ENCODE measurements around the gene PTPRS. TPM values are rescaled to one million over a fixed set of nuclear protein-coding genes. Genes with fewer than 3 reads are reported as not detected.

The PTPRS gene
- polyA plus RNA-seq, 3 donors: 0.03 TPM; not detected in 2

GRCh38 chr19:5296457-5297271 is 43.9 kb downstream of the PTPRS start:
- Histone ChIP-seq H3K36me3 (replicated peaks in 1 of 2; ENCODE audit: control insufficient read depth in 1 of 2, insufficient read depth in 2 of 2, low read length in 2 of 2) (no peaks in the 10 kb centered on the region), H4K20me1 (ENCODE audit: insufficient read depth, low read length) (no peaks in the 10 kb centered on the region), H3K79me2 (ENCODE audit: insufficient read depth, low read length) (no peaks in the 10 kb centered on the region), H3K4me3 (replicated peaks in 1 of 3; ENCODE audit: low read depth in 2 of 3, low read length in 3 of 3) (no peak overlapping the region), H3K27ac (ENCODE audit: low read depth in 1 of 2, low read length in 2 of 2) (no peak overlapping the region), H3K27me3 (ENCODE audit: control insufficient read depth in 2 of 2, insufficient read depth in 2 of 2, low read length in 2 of 2) (peaks cover 5 to 25% of the 10 kb centered on the region in 2 donors), H3K4me2 (replicated peaks; ENCODE audit: extremely low read depth, low read length, poor library complexity, severe bottlenecking) (no peak overlapping the region), H3K9ac (ENCODE audit: insufficient read depth, low read length, poor library complexity, severe bottlenecking) (no peak overlapping the region), H3K4me1 (ENCODE audit: control insufficient read depth in 1 of 2, insufficient read depth in 2 of 2, low read length in 2 of 2) (no peaks in the 10 kb centered on the region), H3K9me3 (replicated peaks in 1 of 2; ENCODE audit: control insufficient read depth in 1 of 2, insufficient read depth in 1 of 2, low read length in 2 of 2) (no peaks in the 10 kb centered on the region), H2AFZ (ENCODE audit: insufficient read depth, low read depth, low read length, poor library complexity, severe bottlenecking) (no peak overlapping the region)
- no peak for DNase-seq
- Mint-ChIP-seq H3K27me3 (ENCODE audit: low read depth in 3 of 3) (peaks cover 22 to 39% (median 30%) of the 10 kb centered on the region in 3 donors), H3K4me1 (peaks cover 9% of the 10 kb centered on the region), H3K27ac (no peak overlapping the region), H3K4me3 (no peak overlapping the region), H3K9me3 (peaks cover 0 to 10% (median 3%) of the 10 kb centered on the region in 7 donors), H3K36me3 (no peaks in the 10 kb centered on the region)
- 90% methylated on average over 8 of the region's 16 CpGs for WGBS (ENCODE audit: insufficient coverage)
- TF ChIP-seq, protein P1, sequence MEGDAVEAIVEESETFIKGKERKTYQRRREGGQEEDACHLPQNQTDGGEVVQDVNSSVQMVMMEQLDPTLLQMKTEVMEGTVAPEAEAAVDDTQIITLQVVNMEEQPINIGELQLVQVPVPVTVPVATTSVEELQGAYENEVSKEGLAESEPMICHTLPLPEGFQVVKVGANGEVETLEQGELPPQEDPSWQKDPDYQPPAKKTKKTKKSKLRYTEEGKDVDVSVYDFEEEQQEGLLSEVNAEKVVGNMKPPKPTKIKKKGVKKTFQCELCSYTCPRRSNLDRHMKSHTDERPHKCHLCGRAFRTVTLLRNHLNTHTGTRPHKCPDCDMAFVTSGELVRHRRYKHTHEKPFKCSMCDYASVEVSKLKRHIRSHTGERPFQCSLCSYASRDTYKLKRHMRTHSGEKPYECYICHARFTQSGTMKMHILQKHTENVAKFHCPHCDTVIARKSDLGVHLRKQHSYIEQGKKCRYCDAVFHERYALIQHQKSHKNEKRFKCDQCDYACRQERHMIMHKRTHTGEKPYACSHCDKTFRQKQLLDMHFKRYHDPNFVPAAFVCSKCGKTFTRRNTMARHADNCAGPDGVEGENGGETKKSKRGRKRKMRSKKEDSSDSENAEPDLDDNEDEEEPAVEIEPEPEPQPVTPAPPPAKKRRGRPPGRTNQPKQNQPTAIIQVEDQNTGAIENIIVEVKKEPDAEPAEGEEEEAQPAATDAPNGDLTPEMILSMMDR (IDR thresholded peaks at IDR 0.05): no peak
- intact Hi-C loops (cut with micrococcal nuclease): no loop called here

- H3K4me1 ChIP-seq (ENCODE audit: control insufficient read depth in 1 of 2, insufficient read depth in 2 of 2, low read length in 2 of 2): no peaks in the 10 kb centered on the region
- H3K27me3 Mint-ChIP-seq (ENCODE audit: low read depth in 3 of 3): peaks cover 26 to 45% (median 37%) of the 10 kb centered on the region in 3 donors
- H3K27ac Mint-ChIP-seq: no peak overlapping the region
- H3K36me3 Mint-ChIP-seq: no peaks in the 10 kb centered on the region
- WGBS (ENCODE audit: insufficient coverage): 96% methylated on average over 3 of the region's 6 CpGs
- H2AFZ ChIP-seq (ENCODE audit: insufficient read depth, low read depth, low read length, poor library complexity, severe bottlenecking): no peak overlapping the region
- no peaks in the 10 kb centered on the region for H4K20me1 ChIP-seq (ENCODE audit: insufficient read depth, low read length)
- no peak overlapping the region for H3K4me3 Mint-ChIP-seq
- H3K27me3 ChIP-seq (ENCODE audit: control insufficient read depth in 2 of 2, insufficient read depth in 2 of 2, low read length in 2 of 2): peaks cover 5 to 25% of the 10 kb centered on the region in 2 donors
- no peaks in the 10 kb centered on the region for H3K79me2 ChIP-seq (ENCODE audit: insufficient read depth, low read length)
- no peak overlapping the region for H3K4me2 ChIP-seq (replicated peaks; ENCODE audit: extremely low read depth, low read length, poor library complexity, severe bottlenecking)
- H3K36me3 ChIP-seq (replicated peaks in 1 of 2; ENCODE audit: control insufficient read depth in 1 of 2, insufficient read depth in 2 of 2, low read length in 2 of 2): no peaks in the 10 kb centered on the region
- intact Hi-C loops (cut with micrococcal nuclease): no loop called here
- H3K9me3 Mint-ChIP-seq: peaks cover 0 to 10% (median 3%) of the 10 kb centered on the region in 7 donors
- H3K9me3 ChIP-seq (replicated peaks in 1 of 2; ENCODE audit: control insufficient read depth in 1 of 2, insufficient read depth in 1 of 2, low read length in 2 of 2): no peaks in the 10 kb centered on the region
- H3K27ac ChIP-seq (ENCODE audit: low read depth in 1 of 2, low read length in 2 of 2): no peak overlapping the region
- peaks cover 9% of the 10 kb centered on the region for H3K4me1 Mint-ChIP-seq
- DNase-seq: no peak
- H3K9ac ChIP-seq (ENCODE audit: insufficient read depth, low read length, poor library complexity, severe bottlenecking): no peak overlapping the region
- no peak overlapping the region for H3K4me3 ChIP-seq (replicated peaks in 1 of 3; ENCODE audit: low read depth in 2 of 3, low read length in 3 of 3)
- TF ChIP-seq, protein P1 (IDR thresholded peaks at IDR 0.05): no peak
Measured at GRCh38 chr19:5296021-5296420, 44.6 kb downstream of the PTPRS start.
